ENCODE measurements around the gene SLC6A3. TPM values are rescaled to one million over a fixed set of nuclear protein-coding genes. Genes with fewer than 3 reads are reported as not detected.

Gene SLC6A3
- total RNA-seq, 1 experiment from 2014 or later, result not detected

- no peaks in the 10 kb centered on the region for H3K9me3 Mint-ChIP-seq (ENCODE audit: unreplicated experiment)
- POLR2A ChIA-PET, result no interaction called here
- H3K27ac Mint-ChIP-seq (ENCODE audit: unreplicated experiment), result no peak overlapping the region
- BruUV-seq (replicated peaks), result no TSS peak
- DNase-seq, result no peak
- peaks cover 22% of the 10 kb centered on the region for H3K27me3 Mint-ChIP-seq (ENCODE audit: insufficient read depth, unreplicated experiment)
- H3K4me1 Mint-ChIP-seq (ENCODE audit: low read depth, unreplicated experiment), result no peaks in the 10 kb centered on the region
- intact Hi-C loops (cut with micrococcal nuclease; ENCODE audit: unreplicated experiment), result no loop called here
- Histone ChIP-seq H3K36me3 (ENCODE audit: control insufficient read depth, insufficient read depth, low read length) (no peaks in the 10 kb centered on the region), H3K4me1 (no peaks in the 10 kb centered on the region), H3K27me3 (replicated peaks; ENCODE audit: control insufficient read depth, insufficient read depth, low read length) (no peaks in the 10 kb centered on the region; the same call in 1 of the 2 replicates), H3K9me3 (no peaks in the 10 kb centered on the region), H3K4me3 (ENCODE audit: low read depth, low read length) (no peak overlapping the region)
- H3K36me3 Mint-ChIP-seq (ENCODE audit: insufficient read depth, unreplicated experiment), result no peaks in the 10 kb centered on the region
- no peak overlapping the region for H3K4me3 Mint-ChIP-seq (ENCODE audit: unreplicated experiment)
- no peak for TF ChIP-seq CTCF (IDR thresholded peaks at IDR 0.05; ENCODE audit: insufficient read depth in 1 of 2, low read depth in 1 of 2, low read length in 1 of 2, severe bottlenecking in 1 of 2, unreplicated experiment in 1 of 2)
- CTCF ChIA-PET, result no interaction called here
These were observed 75.2 kb downstream of the SLC6A3 start for GRCh38 chr5:1370006-1370405.

GRCh38 chr5:1368756-1369155 is 76.5 kb downstream of the SLC6A3 start:
- ChIA-PET POLR2A (no interaction called here), CTCF (no interaction called here)
- DNase-seq, result no peak
- Mint-ChIP-seq H3K36me3 (ENCODE audit: insufficient read depth, unreplicated experiment) (no peaks in the 10 kb centered on the region), H3K27me3 (ENCODE audit: insufficient read depth, unreplicated experiment) (peaks cover 25% of the 10 kb centered on the region), H3K27ac (ENCODE audit: unreplicated experiment) (no peak overlapping the region), H3K4me3 (ENCODE audit: unreplicated experiment) (no peak overlapping the region), H3K9me3 (ENCODE audit: unreplicated experiment) (no peaks in the 10 kb centered on the region), H3K4me1 (ENCODE audit: low read depth, unreplicated experiment) (no peaks in the 10 kb centered on the region)
- no peaks in the 10 kb centered on the region for H3K36me3 ChIP-seq (ENCODE audit: control insufficient read depth, insufficient read depth, low read length)
- no peak overlapping the region for H3K4me3 ChIP-seq (ENCODE audit: low read depth, low read length)
- H3K27me3 ChIP-seq (replicated peaks; ENCODE audit: control insufficient read depth, insufficient read depth, low read length), result no peaks in the 10 kb centered on the region; the same call in 1 of the 2 replicates
- intact Hi-C loops (cut with micrococcal nuclease; ENCODE audit: unreplicated experiment), result no loop called here
- BruUV-seq (replicated peaks), result no TSS peak
- H3K9me3 ChIP-seq, result no peaks in the 10 kb centered on the region
- TF ChIP-seq CTCF (IDR thresholded peaks at IDR 0.05; ENCODE audit: insufficient read depth in 1 of 2, low read depth in 1 of 2, low read length in 1 of 2, severe bottlenecking in 1 of 2, unreplicated experiment in 1 of 2), result no peak
- H3K4me1 ChIP-seq, result no peaks in the 10 kb centered on the region

GRCh38 chr5:1368236-1368635 is 77.0 kb downstream of the SLC6A3 start:
- no peak overlapping the region for H3K4me3 ChIP-seq (ENCODE audit: low read depth, low read length)
- no TSS peak for BruUV-seq (replicated peaks)
- H3K4me1 ChIP-seq, result no peaks in the 10 kb centered on the region
- intact Hi-C loops (cut with micrococcal nuclease; ENCODE audit: unreplicated experiment), result no loop called here
- DNase-seq, result no peak
- Mint-ChIP-seq H3K9me3 (ENCODE audit: unreplicated experiment) (no peaks in the 10 kb centered on the region), H3K4me1 (ENCODE audit: low read depth, unreplicated experiment) (no peaks in the 10 kb centered on the region), H3K27me3 (ENCODE audit: insufficient read depth, unreplicated experiment) (peaks cover 25% of the 10 kb centered on the region), H3K27ac (ENCODE audit: unreplicated experiment) (no peak overlapping the region), H3K36me3 (ENCODE audit: insufficient read depth, unreplicated experiment) (no peaks in the 10 kb centered on the region), H3K4me3 (ENCODE audit: unreplicated experiment) (no peak overlapping the region)
- H3K27me3 ChIP-seq (replicated peaks; ENCODE audit: control insufficient read depth, insufficient read depth, low read length), result no peaks in the 10 kb centered on the region; the same call in 1 of the 2 replicates
- no peak for TF ChIP-seq CTCF (IDR thresholded peaks at IDR 0.05; ENCODE audit: insufficient read depth in 1 of 2, low read depth in 1 of 2, low read length in 1 of 2, severe bottlenecking in 1 of 2, unreplicated experiment in 1 of 2)
- no peaks in the 10 kb centered on the region for H3K9me3 ChIP-seq
- ChIA-PET CTCF (interaction anchor here (1.2 kb wide), 1 partner anchor 12 kb away, joined by 3 read pairs; no protein-coding TSS in a partner anchor), POLR2A (no interaction called here)
- H3K36me3 ChIP-seq (ENCODE audit: control insufficient read depth, insufficient read depth, low read length), result no peaks in the 10 kb centered on the region

Measured in Caco-2 (cell line).